ENCODE measurements around the gene HPGD.

- TF ChIP-seq POLR2AphosphoS5 (IDR thresholded peaks at IDR 0.05) (no peak), POLR2A (IDR thresholded peaks at IDR 0.05) (no peak)
Measured at GRCh38 chr4:174444390-174444789, 77.9 kb downstream of the HPGD start.
